Activated CD4-positive, CD25-positive, alpha-beta regulatory T cell treated with anti-CD3 and anti-CD28 coated beads, Interleukin-2, amount 50 U/mL, for 24 hours (primary cell): ENCODE measurements around the gene DGKZ.

Source experiments
- ATAC-seq, 2 donors: fragments of 150-1000 bp; cut with Tn5 transposase; one replicate each; pipeline ENCODE4 v1.10.0; 2021; ENCODE audit warnings: mild to moderate bottlenecking in 1 of 2, moderate library complexity in 1 of 2

DGKZ gene

DNA sequence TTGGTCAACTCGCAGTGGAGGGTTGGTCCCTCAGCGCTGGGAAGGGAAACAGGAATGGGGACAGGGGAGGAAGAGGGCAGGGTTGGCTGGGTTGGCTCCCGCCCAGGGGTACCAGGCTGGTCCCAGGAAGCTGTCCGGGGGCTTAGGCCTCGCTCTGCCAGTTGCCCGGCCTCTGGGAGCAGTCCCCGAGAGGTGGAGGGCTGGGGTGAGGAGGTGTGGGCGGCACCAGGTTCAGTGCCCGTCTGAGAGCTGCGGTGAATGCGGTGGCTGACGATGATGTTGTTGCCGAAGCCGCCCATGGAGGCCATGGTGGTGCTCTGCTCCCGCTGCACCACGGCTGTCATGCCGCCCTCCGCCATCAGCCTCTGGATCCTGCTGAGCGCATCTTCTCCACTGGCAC, 50.3 kb downstream of the DGKZ start:
- no peak for ATAC-seq

- no peak for ATAC-seq
Measured at GRCh38 chr11:46402957-46403902, 56.0 kb downstream of the DGKZ start.

- ATAC-seq = no peak
Measured at GRCh38 chr11:46404476-46405017, 57.3 kb downstream of the DGKZ start.

GRCh38 chr11:46407635-46408034, 60.4 kb downstream of the DGKZ start:
- ATAC-seq = no peak

DNA sequence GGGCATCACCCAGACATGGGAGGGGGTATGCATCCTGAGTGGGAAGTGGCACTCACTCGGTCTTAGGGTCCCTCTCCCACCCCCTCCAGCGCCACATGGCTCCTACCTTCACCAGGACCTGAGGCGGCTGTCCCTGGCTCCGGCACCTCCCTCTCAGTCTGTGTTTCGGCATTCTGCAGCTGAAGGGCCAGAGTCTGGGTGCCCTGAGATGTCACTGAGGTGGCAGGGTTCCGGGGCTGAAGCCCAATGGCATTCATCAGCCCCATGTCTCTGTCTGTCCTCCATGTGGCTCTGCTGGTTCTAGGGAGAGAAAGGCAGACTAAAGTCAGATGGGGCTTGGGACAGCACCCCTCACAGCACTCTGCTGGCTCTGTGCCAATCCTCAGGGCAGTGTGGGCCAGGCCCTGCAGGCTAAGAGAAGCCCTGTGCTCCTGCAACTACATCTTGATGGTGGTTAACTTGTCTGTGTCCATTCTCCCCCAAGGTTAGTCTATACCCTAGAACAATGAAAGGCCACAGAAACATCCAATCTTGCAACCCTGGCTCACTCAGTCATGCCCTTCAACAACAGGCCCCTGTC, 61.2 kb downstream of the DGKZ start:
- ATAC-seq = no peak

DNA sequence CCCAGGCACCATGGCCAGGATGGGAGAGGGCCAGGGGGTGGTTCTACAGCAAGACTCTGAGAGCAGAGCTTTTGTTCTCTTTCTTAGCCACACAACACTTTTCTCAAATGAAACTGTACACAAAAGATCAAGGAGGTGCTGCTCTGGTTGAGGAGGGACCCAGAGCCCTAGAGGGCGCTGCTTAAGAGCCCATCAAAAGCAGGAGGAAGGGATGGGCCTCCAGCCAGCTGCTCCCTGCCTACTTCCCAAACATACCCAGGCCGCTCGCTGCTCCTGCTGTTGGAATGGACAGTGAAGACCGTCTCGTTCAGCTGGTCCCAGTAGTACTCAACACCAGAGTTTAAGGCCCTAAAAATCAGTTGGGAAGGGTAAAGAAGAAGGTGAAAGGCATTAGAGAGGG, 62.8 kb downstream of the DGKZ start:
- ATAC-seq = no peak

- ATAC-seq = no peak
Measured at GRCh38 chr11:46413760-46414465, 66.7 kb downstream of the DGKZ start.

DNA sequence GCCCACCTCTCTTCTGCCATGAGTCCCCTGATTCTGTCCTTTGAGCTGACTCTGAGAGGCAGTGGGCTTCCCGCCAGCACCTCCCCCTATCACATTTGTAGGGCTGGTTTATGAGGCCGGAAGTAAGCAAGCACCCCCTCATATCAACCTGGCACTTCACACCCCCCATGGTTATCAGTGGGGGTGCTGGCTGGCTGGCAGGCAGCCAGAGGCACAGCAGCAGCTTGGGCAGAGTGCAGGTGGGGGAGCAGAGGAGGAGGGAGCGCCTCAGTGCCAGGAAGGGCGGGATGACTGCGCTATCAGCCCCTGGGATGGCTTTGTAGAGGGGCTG, 67.2 kb downstream of the DGKZ start:
- ATAC-seq = no peak

- ATAC-seq = no peak
Measured at GRCh38 chr11:46414879-46415278, 67.6 kb downstream of the DGKZ start.

DNA sequence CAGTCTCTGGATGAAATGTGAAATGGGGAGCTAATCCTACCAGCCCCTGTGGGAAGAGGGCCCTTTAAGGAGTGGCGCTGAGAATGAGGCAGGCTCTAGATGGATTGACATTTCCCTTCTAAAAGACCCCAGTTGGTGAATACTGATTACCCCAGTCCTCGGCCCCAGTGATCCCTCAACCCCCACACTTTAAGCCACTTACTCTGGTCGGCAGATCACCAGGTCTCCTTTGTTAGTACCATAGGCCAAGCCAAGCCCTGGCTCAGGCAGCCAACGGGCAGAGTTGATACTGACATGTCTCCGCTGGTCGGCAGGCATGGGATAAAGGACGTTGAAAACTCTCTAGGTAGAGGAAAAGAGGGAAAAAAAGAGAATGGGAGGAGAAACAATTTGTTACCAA, 70.4 kb downstream of the DGKZ start:
- ATAC-seq = no peak

- ATAC-seq = no peak
Measured at GRCh38 chr11:46418751-46419150, 71.5 kb downstream of the DGKZ start.

- no peak for ATAC-seq
Measured at GRCh38 chr11:46420513-46420912, 73.2 kb downstream of the DGKZ start.

DNA sequence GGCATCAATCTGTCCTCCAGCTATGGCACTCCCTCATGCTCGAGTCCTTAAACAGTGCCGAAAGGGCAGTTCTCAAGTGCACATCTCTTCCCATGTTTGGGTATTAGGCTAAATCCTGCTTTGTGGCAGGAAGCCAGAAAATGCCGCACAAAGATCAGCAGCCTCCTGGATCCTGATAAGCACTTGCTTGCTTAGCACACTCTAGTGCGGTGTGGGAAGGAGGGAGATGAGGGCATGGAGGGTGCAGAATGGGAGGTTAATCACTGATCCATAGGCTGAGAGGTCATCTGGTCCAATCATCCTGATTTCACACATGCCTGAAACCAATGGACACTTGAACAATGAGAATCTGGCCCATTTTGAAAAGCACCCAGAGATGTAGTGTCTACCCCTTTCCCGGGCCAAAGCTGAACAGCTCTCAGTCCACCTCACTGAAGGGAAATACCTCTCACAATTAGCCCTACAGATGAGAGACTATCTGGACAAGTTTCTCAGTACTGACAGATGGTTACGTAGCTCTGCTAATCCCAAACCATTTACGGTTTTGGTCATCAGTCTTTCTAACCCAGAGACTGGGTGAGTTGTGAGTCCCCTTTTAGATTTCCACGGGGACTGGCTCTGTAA, 74.1 kb downstream of the DGKZ start:
- no peak for ATAC-seq

GRCh38 chr11:46422588-46422987, 75.3 kb downstream of the DGKZ start:
- no peak for ATAC-seq

GRCh38 chr11:46426233-46426991, 79.1 kb downstream of the DGKZ start:
- no peak for ATAC-seq

DNA sequence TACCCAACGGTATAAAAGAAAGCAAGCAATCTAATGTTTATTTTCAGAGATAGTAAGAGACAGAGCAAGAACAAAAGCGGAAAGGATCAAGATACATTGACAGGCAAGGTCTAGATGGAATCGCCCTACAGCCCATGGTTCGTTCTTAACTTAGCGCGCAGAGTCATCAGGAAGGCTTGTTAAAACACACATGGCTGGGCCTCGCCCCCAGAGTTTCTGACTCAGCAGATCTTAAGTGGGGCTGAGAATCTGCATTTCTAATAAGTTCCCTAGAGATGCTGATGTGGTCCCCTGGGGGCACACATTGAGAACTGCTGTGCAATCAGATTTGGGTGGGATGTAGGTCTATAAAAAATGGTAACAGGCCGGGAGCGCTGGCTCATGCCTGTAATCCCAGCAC, 80.1 kb downstream of the DGKZ start:
- no peak for ATAC-seq

- ATAC-seq = no peak
Measured at GRCh38 chr11:46429717-46430116, 82.5 kb downstream of the DGKZ start.
